HL-60 (cell line): Measurements from ENCODE around the gene HEMK1.

Source experiments
- DNase-seq, 2 experiments: peaks; one replicate each; pipeline ENCODE4 v3.0.0-alpha.2; 2010 to 2020; ENCODE audit warnings: low read depth in 1 of 2, low spot score in 1 of 2
- H3K27ac ChIP-seq: fragments of 250-450 bp; sonication (Bioruptor Pico); replicated peaks from 2 replicates; pipeline ENCODE4 v1.5.1; 2020; ENCODE audit warnings: mild to moderate bottlenecking, moderate library complexity
- H3K27me3 ChIP-seq: fragments of 250-450 bp; sonication (Bioruptor Pico); 2 replicates; pipeline ENCODE4 v1.5.1; 2021; ENCODE audit warnings: mild to moderate bottlenecking, moderate library complexity; ENCODE audit not compliant: insufficient read depth, poor library complexity, severe bottlenecking
- H3K4me3 ChIP-seq: replicated peaks from 2 replicates; pipeline ENCODE4 v1.5.1; 2011; ENCODE audit warnings: mild to moderate bottlenecking, control low read depth, low read length; ENCODE audit not compliant: insufficient read depth
- GABPA ChIP-seq: IDR thresholded peaks from 2 replicates; pipeline ENCODE4 v1.6.1; 2012; ENCODE audit warnings: low read depth
- POLR2AphosphoS5 ChIP-seq: IDR thresholded peaks from 2 replicates; pipeline ENCODE4 v1.6.1; 2012; ENCODE audit warnings: low read depth
- REST ChIP-seq: IDR thresholded peaks from 2 replicates; pipeline ENCODE4 v1.6.1; 2012; ENCODE audit warnings: low read depth; ENCODE audit not compliant: insufficient replicate concordance
- SPI1 ChIP-seq: IDR thresholded peaks from 2 replicates; pipeline ENCODE4 v1.6.1; 2012; ENCODE audit warnings: low read depth, mild to moderate bottlenecking, borderline replicate concordance
- TF ChIP-seq, protein P1 (sequence below): IDR thresholded peaks from one replicate; pipeline ENCODE4 v1.5.1; 2011; ENCODE audit warnings: low read length, control low read depth, inconsistent platforms; ENCODE audit not compliant: insufficient read depth

HEMK1 gene

GRCh38 chr3:50557915-50558314, 11.4 kb upstream of the HEMK1 start:
- TF ChIP-seq REST (no peak), POLR2AphosphoS5 (no peak), GABPA (no peak), SPI1 (no peak)
- TF ChIP-seq, protein P1, sequence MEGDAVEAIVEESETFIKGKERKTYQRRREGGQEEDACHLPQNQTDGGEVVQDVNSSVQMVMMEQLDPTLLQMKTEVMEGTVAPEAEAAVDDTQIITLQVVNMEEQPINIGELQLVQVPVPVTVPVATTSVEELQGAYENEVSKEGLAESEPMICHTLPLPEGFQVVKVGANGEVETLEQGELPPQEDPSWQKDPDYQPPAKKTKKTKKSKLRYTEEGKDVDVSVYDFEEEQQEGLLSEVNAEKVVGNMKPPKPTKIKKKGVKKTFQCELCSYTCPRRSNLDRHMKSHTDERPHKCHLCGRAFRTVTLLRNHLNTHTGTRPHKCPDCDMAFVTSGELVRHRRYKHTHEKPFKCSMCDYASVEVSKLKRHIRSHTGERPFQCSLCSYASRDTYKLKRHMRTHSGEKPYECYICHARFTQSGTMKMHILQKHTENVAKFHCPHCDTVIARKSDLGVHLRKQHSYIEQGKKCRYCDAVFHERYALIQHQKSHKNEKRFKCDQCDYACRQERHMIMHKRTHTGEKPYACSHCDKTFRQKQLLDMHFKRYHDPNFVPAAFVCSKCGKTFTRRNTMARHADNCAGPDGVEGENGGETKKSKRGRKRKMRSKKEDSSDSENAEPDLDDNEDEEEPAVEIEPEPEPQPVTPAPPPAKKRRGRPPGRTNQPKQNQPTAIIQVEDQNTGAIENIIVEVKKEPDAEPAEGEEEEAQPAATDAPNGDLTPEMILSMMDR, result no peak
- no peak overlapping the region for H3K27ac ChIP-seq
- peaks cover 9% of the 10 kb centered on the region for H3K27me3 ChIP-seq
- H3K4me3 ChIP-seq, result no peak overlapping the region
- no peak for DNase-seq

- TF ChIP-seq, protein P1, result no peak
- TF ChIP-seq REST (no peak), GABPA (no peak), SPI1 (no peak), POLR2AphosphoS5 (no peak)
- peaks cover 9% of the 10 kb centered on the region for H3K27me3 ChIP-seq
- H3K4me3 ChIP-seq, result no peak overlapping the region
- DNase-seq, result no peak
- H3K27ac ChIP-seq, result no peak overlapping the region
Measured at GRCh38 chr3:50559702-50560101, 9.6 kb upstream of the HEMK1 start.

GRCh38 chr3:50562861-50563260, 6.5 kb upstream of the HEMK1 start:
- Histone ChIP-seq H3K4me3 (no peak overlapping the region), H3K27ac (no peak overlapping the region), H3K27me3 (peaks cover 12% of the 10 kb centered on the region)
- DNase-seq, result no peak
- TF ChIP-seq, protein P1, result no peak
- TF ChIP-seq REST, result no peak
- no peak for TF ChIP-seq GABPA
